Esophagus squamous epithelium (tissue), 5 donors: ENCODE results near the gene DEPP1. TPM values are rescaled to one million over a fixed set of nuclear protein-coding genes. Genes with fewer than 3 reads are reported as not detected.

Experiments used
- DNase-seq: peaks from one replicate; lab custom pipeline; 2025; lab: John Stamatoyannopoulos, UW
- H3K27ac ChIP-seq, 4 donors: fragments of 200-600 bp; sonication (generic); one replicate each; pipeline ENCODE4 v1.5.1; 2016 to 2019; ENCODE audit warnings: mild to moderate bottlenecking in 1 of 4
- H3K27me3 ChIP-seq, 4 donors: fragments of 200-600 bp; sonication (generic); 1 replicate in 3 of 4; 2 replicates in 1 of 4; pipeline versions ENCODE4 v1.5.1 to v1.6.0; 2017 to 2021; ENCODE audit warnings: antibody characterized with exemption in 1 of 4
- H3K36me3 ChIP-seq, 3 donors: fragments of 200-600 bp; sonication (generic); one replicate each; pipeline ENCODE4 v1.5.1; 2016 to 2019
- H3K4me1 ChIP-seq, 3 donors: fragments of 200-600 bp; sonication (generic); one replicate each; pipeline ENCODE4 v1.5.1; 2017 to 2019
- H3K4me3 ChIP-seq, 4 donors: fragments of 200-600 bp; sonication (generic); 1 replicate in 3 of 4; 2 replicates in 1 of 4; pipeline ENCODE4 v1.5.1; 2016 to 2019; ENCODE audit warnings: mild to moderate bottlenecking in 2 of 4, moderate library complexity in 1 of 4
- H3K9me3 ChIP-seq, 3 donors: fragments of 200-600 bp; sonication (generic); one replicate each; pipeline ENCODE4 v1.5.1; 2016 to 2019
- CTCF ChIP-seq, 6 experiments: fragments of 450-650 bp in 4 of 6; fragments of 200-600 bp in 2 of 6; sonication (generic) in 2 of 6; IDR thresholded peaks; one replicate each; pipeline ENCODE4 v1.5.1; 2016 to 2019; ENCODE audit warnings: antibody characterized with exemption in 6 of 6, mild to moderate bottlenecking in 4 of 6, moderate library complexity in 4 of 6
- POLR2A ChIP-seq, 4 donors: fragments of 450-650 bp; IDR thresholded peaks; one replicate each; pipeline ENCODE4 v1.6.1; 2017; ENCODE audit warnings: antibody characterized with exemption in 4 of 4, mild to moderate bottlenecking in 4 of 4, moderate library complexity in 3 of 4
- WGBS, 2 donors: methylation state at CpG; one replicate each; pipeline ENCODE4 v1.1.5; 2018; 5-methylcytosine and 5-hydroxymethylcytosine counted together
- intact Hi-C: fragments of 100-400 bp; cut with DNase I; formaldehyde crosslinking; loops from one replicate; pipeline ENCODE4 v1.15.0; 2022
- total RNA-seq, 4 donors: library from RNA; depleted of rRNA; stranded (reverse); fragments of >200 nt; gene quantifications; one replicate each; pipeline ENCODE4 v1.1.0, GENCODE V29; 2016
- donor health status: DM: yes; HTN: yes; CAD: no.

Gene DEPP1
- total RNA-seq, 4 donors from 2014 or later, result 2.5 to 116 (median 27.5) TPM

GRCh38 chr10:44950326-44951225 lies 28.0 kb downstream of the DEPP1 start:
- WGBS, 2 donors, result 87 to 92% methylated on average over 6 to 9 of the region's 10 CpGs
- Histone ChIP-seq H3K4me3 (no peak overlapping the region), H3K4me1 (peaks cover 0 to 7% (median 5%) of the 10 kb centered on the region in 3 donors), H3K9me3 (no peaks in the 10 kb centered on the region), H3K36me3 (peaks cover 0 to under 1% (median 0%) of the 10 kb centered on the region in 3 donors), H3K27me3 (no peaks in the 10 kb centered on the region), H3K27ac (no peak overlapping the region)
- no peak for DNase-seq
- TF ChIP-seq CTCF (IDR thresholded peaks at IDR 0.05), result no peak
- TF ChIP-seq POLR2A (IDR thresholded peaks at IDR 0.05), result no peak
- intact Hi-C loops, result no loop called here

DNA sequence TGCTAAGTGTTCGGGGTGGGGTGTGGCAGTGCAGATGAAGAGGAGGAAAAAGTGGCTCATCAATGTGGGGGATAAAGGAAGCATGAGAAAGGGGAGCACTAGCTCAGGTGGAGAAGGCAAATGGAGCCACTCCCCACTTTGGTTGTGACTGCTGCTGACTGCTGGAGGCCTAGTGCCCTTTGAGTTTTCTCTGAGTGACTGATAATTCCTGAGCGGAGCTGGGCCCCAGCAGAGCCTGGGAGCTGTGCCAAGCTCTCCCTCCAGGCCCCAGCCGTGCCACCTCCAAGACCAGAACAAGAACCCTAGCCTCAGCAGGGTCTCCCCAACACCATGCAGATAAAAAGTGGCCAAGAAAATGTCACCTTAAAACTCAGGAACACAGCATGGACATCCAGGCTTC lies 28.7 kb downstream of the DEPP1 start:
- H3K27ac ChIP-seq, result no peak overlapping the region
- H3K9me3 ChIP-seq, result no peaks in the 10 kb centered on the region
- H3K36me3 ChIP-seq, result no peaks in the 10 kb centered on the region
- intact Hi-C loops, result no loop called here
- peaks cover 0 to 7% (median 5%) of the 10 kb centered on the region in 3 donors for H3K4me1 ChIP-seq
- TF ChIP-seq CTCF (IDR thresholded peaks at IDR 0.05) (no peak), POLR2A (IDR thresholded peaks at IDR 0.05) (no peak)
- DNase-seq, result no peak
- WGBS, 2 donors, result 52 to 54% methylated on average over 3 of the region's 3 CpGs
- no peaks in the 10 kb centered on the region for H3K27me3 ChIP-seq
- no peak overlapping the region for H3K4me3 ChIP-seq

DNA sequence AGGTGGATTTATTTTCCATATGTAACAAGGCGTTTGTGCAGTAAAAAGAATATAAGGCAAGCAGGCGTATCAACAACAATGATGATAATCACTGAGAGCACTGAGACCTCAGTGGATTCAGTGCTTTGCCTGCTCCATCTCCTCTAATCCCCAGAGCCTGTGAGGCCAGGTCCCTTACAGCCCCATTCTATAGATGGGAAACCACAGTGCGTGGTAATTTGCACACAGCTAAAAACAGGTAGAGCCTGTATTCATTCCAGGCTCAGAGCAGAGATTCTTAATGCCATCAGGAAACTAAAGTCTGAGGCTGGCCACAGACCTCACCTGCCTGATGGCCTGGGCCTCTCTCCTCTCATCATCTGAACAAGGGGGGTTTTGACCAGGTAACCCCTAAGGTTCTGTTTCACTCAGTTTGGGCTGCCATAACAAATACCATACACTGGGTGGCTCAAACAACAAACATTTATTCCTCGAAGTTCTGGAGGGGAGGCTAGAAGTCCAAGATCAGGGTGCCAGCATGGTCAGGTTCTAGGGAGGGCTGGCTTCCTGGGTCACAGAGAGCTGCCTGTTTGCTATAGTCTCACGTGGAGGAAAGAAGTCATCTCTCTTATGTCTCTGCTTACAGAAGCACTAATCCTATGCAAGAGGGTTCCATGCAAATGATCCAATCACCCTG lies 29.3 kb downstream of the DEPP1 start:
- no peaks in the 10 kb centered on the region for H3K9me3 ChIP-seq
- H3K4me1 ChIP-seq, result peaks cover 0 to 7% (median 5%) of the 10 kb centered on the region in 3 donors
- no peak for DNase-seq
- WGBS, 2 donors, result 76 to 92% methylated on average over 3 to 5 of the region's 5 CpGs
- no peaks in the 10 kb centered on the region for H3K27me3 ChIP-seq
- intact Hi-C loops, result no loop called here
- no peak overlapping the region for H3K4me3 ChIP-seq
- no peak overlapping the region for H3K27ac ChIP-seq
- H3K36me3 ChIP-seq, result no peaks in the 10 kb centered on the region
- TF ChIP-seq POLR2A (IDR thresholded peaks at IDR 0.05) (no peak), CTCF (IDR thresholded peaks at IDR 0.05) (no peak)

DNA sequence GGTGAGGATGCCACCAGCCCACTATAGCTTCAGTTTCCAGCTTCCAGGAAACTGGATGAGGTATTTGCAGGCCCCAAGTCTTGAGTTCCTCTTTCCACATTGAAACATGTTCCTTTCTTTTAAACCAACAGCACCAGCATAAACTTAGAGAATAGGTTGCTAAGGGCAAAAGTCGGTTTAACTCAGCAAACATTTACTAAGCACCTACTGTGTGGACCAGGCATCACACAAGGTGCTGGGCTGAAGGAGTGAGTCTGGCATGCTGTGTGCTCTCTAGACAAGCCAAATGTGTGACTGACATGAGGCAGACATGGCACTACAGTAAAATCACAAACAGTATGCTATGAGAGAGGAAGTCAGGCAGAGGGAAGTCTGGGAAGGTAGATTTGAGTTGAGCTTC lies 30.0 kb downstream of the DEPP1 start:
- intact Hi-C loops, result no loop called here
- Histone ChIP-seq H3K27ac (no peak overlapping the region), H3K4me1 (peaks cover 0 to 7% (median 5%) of the 10 kb centered on the region in 3 donors), H3K27me3 (no peaks in the 10 kb centered on the region), H3K9me3 (no peaks in the 10 kb centered on the region), H3K36me3 (no peaks in the 10 kb centered on the region), H3K4me3 (no peak overlapping the region)
- 55 to 83% methylated on average over 1 of the region's 1 CpG for WGBS, 2 donors
- TF ChIP-seq CTCF (IDR thresholded peaks at IDR 0.05), result no peak
- DNase-seq, result no peak
